ENCODE data around the gene TIMM29.
"Not testable (repeated sequence)": the region's sequence is repeated elsewhere in the genome, so short reads cannot be mapped to it uniquely, and the experiment has no call there.

Gene TIMM29

DNA sequence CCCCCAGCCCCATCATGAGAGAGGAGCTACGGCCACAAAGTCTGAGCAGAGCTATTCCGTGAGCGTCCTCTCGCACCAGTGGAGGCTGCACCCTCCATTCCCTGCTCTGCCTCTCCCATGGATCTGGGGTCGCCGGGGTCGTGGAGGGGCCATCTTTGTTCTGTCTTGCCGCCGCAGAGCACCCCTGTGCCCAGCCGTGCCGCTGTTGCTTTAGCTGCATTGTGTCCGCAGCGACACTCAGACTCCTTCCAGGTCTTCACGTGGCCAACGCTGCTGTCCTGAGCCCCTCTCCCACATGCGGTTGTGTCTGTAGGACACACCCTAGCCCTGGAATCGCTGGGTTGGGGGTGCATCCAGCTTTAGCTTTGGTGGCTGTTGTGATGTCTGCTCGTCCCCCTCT, 16.0 kb upstream of the TIMM29 start:
- DNase-seq = no peak

DNA sequence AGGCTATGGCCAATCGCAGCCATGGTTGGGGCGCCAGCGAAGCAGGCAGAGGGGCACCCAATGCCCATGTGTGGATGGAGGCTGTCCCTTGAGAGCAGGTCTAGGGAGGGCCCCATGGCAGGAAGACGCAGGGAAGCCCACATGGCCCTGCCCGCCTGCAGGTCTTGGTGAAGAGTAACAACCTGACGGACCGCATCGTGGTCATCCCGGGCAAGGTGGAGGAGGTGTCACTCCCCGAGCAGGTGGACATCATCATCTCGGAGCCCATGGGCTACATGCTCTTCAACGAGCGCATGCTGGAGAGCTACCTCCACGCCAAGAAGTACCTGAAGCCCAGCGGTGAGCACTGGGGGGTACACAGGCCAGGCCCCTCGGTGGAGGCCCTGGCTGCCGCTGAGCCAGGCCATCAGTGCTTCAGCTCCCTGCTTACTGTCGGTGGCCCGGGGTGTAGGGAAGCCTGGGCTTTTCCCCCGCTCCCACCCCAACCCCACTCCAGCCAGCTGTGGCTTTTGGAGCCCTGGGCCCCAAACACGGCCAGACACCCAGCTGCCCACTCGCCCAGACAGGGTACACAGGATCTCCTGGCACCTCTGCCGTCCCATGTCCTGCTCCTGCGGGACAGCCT, 14.8 kb upstream of the TIMM29 start:
- no peak for DNase-seq

- DNase-seq = peak; percentile 79
These were observed 13.2 kb upstream of the TIMM29 start for GRCh38 chr19:10915130-10916091.

GRCh38 chr19:10916602-10917001, 12.0 kb upstream of the TIMM29 start:
- DNase-seq = no peak

DNA sequence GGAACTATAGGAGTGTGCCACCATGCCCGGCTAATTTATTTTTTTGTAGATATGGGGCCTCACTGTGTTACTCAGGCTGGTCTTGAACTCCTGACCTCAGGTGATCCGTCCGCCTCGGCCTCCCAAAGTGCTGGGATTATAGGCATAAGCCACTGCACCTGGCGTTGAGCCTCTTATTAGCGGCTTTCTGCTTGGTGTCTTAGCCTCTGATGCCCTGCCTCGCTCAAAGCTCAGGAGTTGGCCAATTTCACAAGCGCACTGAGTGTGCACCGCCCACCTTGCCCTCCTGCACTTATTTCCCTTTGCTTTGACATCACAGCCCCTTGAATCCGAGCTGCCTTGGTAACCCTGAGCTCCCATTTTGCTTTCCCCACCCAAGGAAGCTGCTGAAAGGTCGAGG, 10.3 kb upstream of the TIMM29 start:
- DNase-seq = no peak

- no peak for DNase-seq
These were observed 9.0 kb upstream of the TIMM29 start for GRCh38 chr19:10919352-10920287.

DNA sequence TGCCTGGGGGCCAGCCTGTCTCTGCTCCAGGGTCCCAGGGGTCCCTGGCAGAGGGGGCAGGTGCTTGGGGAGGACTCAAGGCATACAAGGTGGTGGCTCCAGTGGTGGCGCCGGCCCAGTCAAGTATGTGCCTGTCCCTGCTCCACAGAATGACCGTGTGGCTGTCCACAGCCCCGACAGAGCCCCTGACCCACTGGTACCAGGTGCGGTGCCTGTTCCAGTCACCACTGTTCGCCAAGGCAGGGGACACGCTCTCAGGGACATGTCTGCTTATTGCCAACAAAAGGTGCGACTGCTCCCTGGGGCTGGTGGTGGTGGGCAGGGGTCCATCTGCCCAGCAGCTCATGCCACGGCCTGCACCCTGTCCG, 8.3 kb upstream of the TIMM29 start:
- no peak for DNase-seq

- DNase-seq = no peak
These were observed 7.8 kb upstream of the TIMM29 start for GRCh38 chr19:10920781-10921180.

DNA sequence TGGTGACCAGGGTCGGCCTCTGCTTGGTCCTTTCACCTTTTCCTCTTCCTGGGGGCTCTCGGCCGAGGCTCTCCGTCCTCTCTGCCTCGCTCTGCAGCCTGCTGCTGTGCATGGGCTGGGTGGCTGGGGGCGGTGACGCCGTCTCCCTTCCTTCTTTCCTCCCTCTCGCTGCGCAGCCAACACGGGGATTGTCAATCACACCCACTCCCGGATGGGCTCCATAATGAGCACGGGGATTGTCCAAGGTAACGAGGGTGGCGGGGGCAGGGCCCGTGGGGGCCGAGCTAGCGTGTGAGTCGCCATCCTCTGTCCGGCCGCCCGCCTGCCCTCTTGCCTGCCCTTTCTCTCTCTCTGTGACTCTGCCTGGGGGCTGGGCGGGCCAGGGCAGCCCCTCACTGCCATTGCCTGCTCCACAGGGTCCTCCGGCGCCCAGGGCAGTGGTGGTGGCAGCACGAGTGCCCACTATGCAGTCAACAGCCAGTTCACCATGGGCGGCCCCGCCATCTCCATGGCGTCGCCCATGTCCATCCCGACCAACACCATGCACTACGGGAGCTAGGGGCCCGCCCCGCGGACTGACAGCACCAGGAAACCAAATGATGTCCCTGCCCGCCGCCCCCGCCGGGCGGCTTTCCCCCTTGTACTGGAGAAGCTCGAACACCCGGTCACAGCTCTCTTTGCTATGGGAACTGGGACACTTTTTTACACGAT, 7.3 kb upstream of the TIMM29 start:
- no peak for DNase-seq

DNA sequence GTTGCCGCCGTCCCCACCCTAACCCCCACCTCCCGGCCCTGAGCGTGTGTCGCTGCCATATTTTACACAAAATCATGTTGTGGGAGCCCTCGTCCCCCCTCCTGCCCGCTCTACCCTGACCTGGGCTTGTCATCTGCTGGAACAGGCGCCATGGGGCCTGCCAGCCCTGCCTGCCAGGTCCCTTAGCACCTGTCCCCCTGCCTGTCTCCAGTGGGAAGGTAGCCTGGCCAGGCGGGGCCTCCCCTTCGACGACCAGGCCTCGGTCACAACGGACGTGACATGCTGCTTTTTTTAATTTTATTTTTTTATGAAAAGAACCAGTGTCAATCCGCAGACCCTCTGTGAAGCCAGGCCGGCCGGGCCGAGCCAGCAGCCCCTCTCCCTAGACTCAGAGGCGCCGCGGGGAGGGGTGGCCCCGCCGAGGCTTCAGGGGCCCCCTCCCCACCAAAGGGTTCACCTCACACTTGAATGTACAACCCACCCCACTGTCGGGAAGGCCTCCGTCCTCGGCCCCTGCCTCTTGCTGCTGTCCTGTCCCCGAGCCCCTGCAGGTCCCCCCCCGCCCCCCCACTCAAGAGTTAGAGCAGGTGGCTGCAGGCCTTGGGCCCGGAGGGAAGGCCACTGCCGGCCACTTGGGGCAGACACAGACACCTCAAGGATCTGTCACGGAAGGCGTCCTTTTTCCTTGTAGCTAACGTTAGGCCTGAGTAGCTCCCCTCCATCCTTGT, 6.5 kb upstream of the TIMM29 start:
- DNase-seq = no peak

- DNase-seq = no peak
These were observed 6.0 kb upstream of the TIMM29 start for GRCh38 chr19:10922638-10923014.

GRCh38 chr19:10923260-10924112, 5.1 kb upstream of the TIMM29 start:
- DNase-seq = no peak

DNA sequence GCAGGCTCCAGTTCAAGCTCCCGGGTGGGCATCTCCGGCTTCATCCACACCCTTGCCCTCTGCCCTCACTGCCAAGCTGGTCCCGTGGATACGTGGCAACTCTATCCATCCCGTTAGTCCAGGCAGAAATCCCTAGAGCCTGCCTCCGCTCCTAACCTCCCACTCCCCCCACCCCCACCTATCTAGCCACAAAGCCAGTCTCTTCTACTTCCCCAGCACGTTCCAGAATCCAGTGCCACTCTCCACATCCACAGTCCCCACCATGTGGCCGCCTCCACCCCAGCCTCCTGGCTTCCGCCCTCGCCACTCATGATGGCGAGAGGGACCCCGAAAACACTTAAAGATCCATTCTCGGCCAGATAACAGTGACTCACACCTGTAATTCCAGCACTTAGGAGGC, 4.0 kb upstream of the TIMM29 start:
- DNase-seq = no peak

DNA sequence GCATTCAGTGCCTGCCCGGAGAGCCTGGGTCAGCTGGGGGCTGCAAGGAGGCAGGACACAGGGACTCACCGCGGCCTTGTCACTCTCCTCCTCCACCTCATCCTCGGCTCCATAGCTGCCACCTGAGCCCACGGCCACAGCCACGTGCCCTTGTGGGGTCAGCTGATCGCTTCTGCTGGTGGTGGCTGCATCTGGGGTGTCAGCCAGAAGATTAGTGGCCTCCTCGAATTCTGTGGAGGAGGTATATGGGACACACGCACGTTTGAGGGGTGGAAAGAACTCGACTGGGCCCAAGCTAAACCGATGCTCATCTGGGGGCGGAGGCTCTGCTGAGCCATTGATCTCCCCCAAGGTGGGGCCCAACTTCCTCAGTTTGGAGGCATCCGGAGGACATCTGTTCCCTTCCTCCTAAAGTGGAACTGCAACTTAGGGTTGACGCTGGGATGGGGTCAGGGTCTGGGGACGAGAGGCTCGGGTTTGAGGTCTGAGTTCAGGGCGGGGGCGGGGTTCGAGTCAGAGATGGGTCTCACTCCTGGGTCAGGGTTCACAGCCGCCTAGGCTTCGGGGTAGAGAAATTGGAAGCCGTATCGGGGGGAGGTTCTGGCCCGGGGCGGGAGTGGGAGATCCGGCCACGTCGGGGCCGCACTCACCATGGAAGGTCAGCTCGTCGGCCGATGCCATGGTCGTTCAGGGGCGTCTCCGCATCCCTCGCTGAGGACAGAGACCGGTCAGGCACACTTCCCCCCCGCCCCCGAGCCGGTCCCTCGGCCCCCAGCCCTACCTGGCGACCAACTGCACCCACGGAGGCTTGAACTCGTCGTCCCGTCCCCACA, 665 bp upstream of the TIMM29 start:
- no peak for DNase-seq

- DNase-seq = no peak
These were observed 787 bp downstream of the TIMM29 start for GRCh38 chr19:10929402-10929794.

GRCh38 chr19:10935371-10936059, 6.9 kb downstream of the TIMM29 start:
- no peak for DNase-seq

DNA sequence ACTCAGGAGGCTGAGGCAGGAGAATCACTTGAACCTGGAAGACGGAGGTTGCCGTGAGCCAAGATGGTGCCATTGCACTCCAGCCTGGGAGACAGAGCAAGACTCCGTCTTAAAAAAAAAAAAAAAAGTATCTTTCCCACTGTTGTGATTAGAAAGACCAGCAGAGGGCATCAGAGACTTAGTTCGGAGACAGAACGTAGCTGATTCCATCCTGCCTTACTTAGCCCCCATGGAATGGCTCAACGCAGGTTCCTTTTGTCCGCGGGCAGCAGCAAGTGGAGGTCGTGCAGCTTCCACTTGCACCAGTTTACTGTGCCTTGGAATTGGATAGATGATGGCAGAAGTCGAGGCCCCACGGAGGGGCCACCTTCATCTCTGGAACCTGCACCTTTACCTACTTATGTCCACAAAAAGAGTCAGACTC, 8.1 kb downstream of the TIMM29 start:
- peak; percentile 76 for DNase-seq

- DNase-seq = not testable (repeated sequence)
These were observed 13.0 kb downstream of the TIMM29 start for GRCh38 chr19:10941649-10942048.

DNA sequence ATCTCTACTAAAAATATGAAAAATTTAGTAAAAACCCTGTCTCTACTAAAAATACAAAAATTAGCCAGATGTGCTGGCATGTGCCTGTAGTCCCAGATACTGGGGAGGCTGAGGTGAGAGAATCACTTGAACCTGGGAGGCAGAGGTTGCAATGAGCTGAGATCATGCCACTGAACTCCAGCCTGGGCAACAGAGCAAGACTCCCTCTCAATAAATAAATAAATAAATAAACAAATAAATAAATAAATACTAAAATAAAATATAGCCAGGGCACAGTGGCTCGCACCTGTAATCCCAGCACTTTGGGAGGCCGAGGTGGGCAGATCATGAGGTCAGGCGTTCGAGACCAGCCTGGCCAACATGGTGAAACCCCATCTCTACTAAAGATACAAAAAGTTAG, 14.8 kb downstream of the TIMM29 start:
- DNase-seq = not testable (repeated sequence)
